Liver (tissue), 3 donors: ENCODE data around the gene VSX2.

ENCODE experiments used
- ATF3 ChIP-seq: IDR thresholded peaks from 2 replicates; pipeline ENCODE4 v1.6.1; 2016; ENCODE audit warnings: antibody characterized with exemption
- CTCF ChIP-seq: fragments of 150-350 bp; IDR thresholded peaks from 2 replicates; pipeline ENCODE4 v1.5.1; 2017; ENCODE audit warnings: improper control_type of control experiment, low read depth, low read length; ENCODE audit not compliant: missing input control
- GABPA ChIP-seq, 2 donors: IDR thresholded peaks in 1 of 2; conservative IDR thresholded peaks in 1 of 2; 2 replicates each; pipeline ENCODE4 v1.6.1; 2016; ENCODE audit warnings: antibody characterized with exemption in 2 of 2, mild to moderate bottlenecking in 1 of 2, moderate library complexity in 1 of 2
- JUND ChIP-seq, 2 donors: IDR thresholded peaks; 2 replicates each; pipeline ENCODE4 v1.6.1; 2016; ENCODE audit warnings: antibody characterized with exemption in 2 of 2
- RAD21 ChIP-seq, 2 donors: IDR thresholded peaks; 2 replicates each; pipeline ENCODE4 v1.6.1; 2016; ENCODE audit warnings: antibody characterized with exemption in 2 of 2, mild to moderate bottlenecking in 2 of 2
- TAF1 ChIP-seq: conservative IDR thresholded peaks from 2 replicates; pipeline ENCODE4 v1.6.1; 2016; ENCODE audit warnings: antibody characterized with exemption, mild to moderate bottlenecking
- YY1 ChIP-seq: IDR thresholded peaks from 2 replicates; pipeline ENCODE4 v1.6.1; 2016; ENCODE audit warnings: antibody characterized with exemption, mild to moderate bottlenecking
- ZBTB33 ChIP-seq: IDR thresholded peaks from 2 replicates; pipeline ENCODE4 v1.6.1; 2016; ENCODE audit warnings: antibody characterized with exemption
- TF ChIP-seq, protein P1 (sequence below): IDR thresholded peaks from 2 replicates; pipeline ENCODE4 v1.6.1; 2016; ENCODE audit warnings: antibody characterized with exemption
- TF ChIP-seq, protein P2 (sequence below): IDR thresholded peaks from 2 replicates; pipeline ENCODE4 v1.6.1; 2016; ENCODE audit warnings: antibody characterized with exemption, mild to moderate bottlenecking
- donor health status: healthy.
- donor health status: healthy.

DNA sequence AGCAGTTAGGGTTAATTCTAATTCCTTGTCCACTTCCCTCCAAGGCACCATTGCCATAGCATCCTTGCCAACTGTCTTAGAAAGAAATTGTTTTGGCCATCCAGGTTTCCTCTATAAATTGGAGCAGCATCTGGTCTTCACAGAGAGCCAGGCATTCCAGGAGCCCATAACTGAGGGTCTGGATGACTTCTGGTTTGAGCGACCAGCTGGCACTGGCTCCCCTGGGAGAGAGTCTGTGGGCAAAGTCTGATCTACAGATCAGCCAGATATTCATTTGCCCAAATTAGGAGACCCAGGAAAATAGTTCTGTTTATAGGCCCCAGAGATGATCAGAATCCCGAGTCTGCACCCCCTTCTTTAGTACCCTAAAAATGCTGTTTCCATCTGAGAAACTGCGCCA, 16.0 kb downstream of the VSX2 start:
- TF ChIP-seq, protein P1, sequence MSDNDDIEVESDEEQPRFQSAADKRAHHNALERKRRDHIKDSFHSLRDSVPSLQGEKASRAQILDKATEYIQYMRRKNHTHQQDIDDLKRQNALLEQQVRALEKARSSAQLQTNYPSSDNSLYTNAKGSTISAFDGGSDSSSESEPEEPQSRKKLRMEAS: no peak
- TF ChIP-seq CTCF (no peak), YY1 (no peak), GABPA (IDR thresholded peaks at IDR 0.05 in 1 of 2, conservative IDR thresholded peaks at IDR 0.05 in 1 of 2) (no peak), RAD21 (IDR thresholded peaks at IDR 0.05) (no peak), ZBTB33 (no peak), TAF1 (no peak), JUND (IDR thresholded peaks at IDR 0.05) (no peak), ATF3 (no peak)
- TF ChIP-seq, protein P2, sequence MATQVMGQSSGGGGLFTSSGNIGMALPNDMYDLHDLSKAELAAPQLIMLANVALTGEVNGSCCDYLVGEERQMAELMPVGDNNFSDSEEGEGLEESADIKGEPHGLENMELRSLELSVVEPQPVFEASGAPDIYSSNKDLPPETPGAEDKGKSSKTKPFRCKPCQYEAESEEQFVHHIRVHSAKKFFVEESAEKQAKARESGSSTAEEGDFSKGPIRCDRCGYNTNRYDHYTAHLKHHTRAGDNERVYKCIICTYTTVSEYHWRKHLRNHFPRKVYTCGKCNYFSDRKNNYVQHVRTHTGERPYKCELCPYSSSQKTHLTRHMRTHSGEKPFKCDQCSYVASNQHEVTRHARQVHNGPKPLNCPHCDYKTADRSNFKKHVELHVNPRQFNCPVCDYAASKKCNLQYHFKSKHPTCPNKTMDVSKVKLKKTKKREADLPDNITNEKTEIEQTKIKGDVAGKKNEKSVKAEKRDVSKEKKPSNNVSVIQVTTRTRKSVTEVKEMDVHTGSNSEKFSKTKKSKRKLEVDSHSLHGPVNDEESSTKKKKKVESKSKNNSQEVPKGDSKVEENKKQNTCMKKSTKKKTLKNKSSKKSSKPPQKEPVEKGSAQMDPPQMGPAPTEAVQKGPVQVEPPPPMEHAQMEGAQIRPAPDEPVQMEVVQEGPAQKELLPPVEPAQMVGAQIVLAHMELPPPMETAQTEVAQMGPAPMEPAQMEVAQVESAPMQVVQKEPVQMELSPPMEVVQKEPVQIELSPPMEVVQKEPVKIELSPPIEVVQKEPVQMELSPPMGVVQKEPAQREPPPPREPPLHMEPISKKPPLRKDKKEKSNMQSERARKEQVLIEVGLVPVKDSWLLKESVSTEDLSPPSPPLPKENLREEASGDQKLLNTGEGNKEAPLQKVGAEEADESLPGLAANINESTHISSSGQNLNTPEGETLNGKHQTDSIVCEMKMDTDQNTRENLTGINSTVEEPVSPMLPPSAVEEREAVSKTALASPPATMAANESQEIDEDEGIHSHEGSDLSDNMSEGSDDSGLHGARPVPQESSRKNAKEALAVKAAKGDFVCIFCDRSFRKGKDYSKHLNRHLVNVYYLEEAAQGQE: no peak
